ENCODE data around the gene CYLD. TPM values are rescaled to one million over a fixed set of nuclear protein-coding genes. Genes with fewer than 3 reads are reported as not detected.

CYLD gene
- total RNA-seq, 2 experiments from 2014 or later: 360 to 373 TPM

- Mint-ChIP-seq H3K36me3 (ENCODE audit: low read depth) (peaks cover 99% of the 10 kb centered on the region), H3K4me1 (ENCODE audit: low read depth) (peaks cover 24% of the 10 kb centered on the region), H3K9me3 (peaks cover 2% of the 10 kb centered on the region), H3K27ac (peak overlapping the region; percentile 17), H3K4me3 (no peak overlapping the region), H3K27me3 (no peaks in the 10 kb centered on the region)
- ChIA-PET CTCF (interaction anchor here (1.2 to 2.7 kb wide), 2 partner anchors 15 kb away, joined by 3 to 16 read pairs; no protein-coding TSS in a partner anchor), POLR2A (no interaction called here)
- ATAC-seq (ENCODE audit: poor library complexity) (no peak), DNase-seq (no peak)
- Histone ChIP-seq H3K27me3 (ENCODE audit: control insufficient read depth in 1 of 2, insufficient read depth in 2 of 2, low read length in 2 of 2) (no peaks in the 10 kb centered on the region), H3K9me3 (ENCODE audit: control insufficient read depth in 1 of 2, insufficient read depth in 1 of 2, low read length in 2 of 2) (no peaks in the 10 kb centered on the region), H3K27ac (ENCODE audit: low read depth in 1 of 2, low read length in 2 of 2) (no peak overlapping the region), H3K4me3 (ENCODE audit: low read length) (no peak overlapping the region), H3K36me3 (ENCODE audit: insufficient read depth, low read length) (peaks cover 97% of the 10 kb centered on the region), H3K4me1 (ENCODE audit: insufficient read depth, low read length) (no peaks in the 10 kb centered on the region)
- intact Hi-C loops (cut with DNase I, micrococcal nuclease): loop anchor here in 1 of 2 experiments (5.0 kb wide), 1 partner anchor 39 kb away; no protein-coding TSS in a partner anchor
- TF ChIP-seq CTCF (IDR thresholded peaks at IDR 0.05): no peak
Measured at GRCh38 chr16:50791522-50791921, 49.6 kb downstream of the CYLD start.

GRCh38 chr16:50796829-50797228, 54.9 kb downstream of the CYLD start:
- H3K27ac ChIP-seq (ENCODE audit: low read depth in 1 of 2, low read length in 2 of 2): no peak overlapping the region
- Mint-ChIP-seq H3K4me3 (no peak overlapping the region), H3K36me3 (ENCODE audit: low read depth) (peaks cover 90% of the 10 kb centered on the region), H3K27me3 (no peaks in the 10 kb centered on the region), H3K4me1 (ENCODE audit: low read depth) (peaks cover 20% of the 10 kb centered on the region), H3K9me3 (no peaks in the 10 kb centered on the region), H3K27ac (peak overlapping the region; percentile 57)
- intact Hi-C loops (cut with DNase I, micrococcal nuclease): no loop called here
- TF ChIP-seq CTCF (IDR thresholded peaks at IDR 0.05): no peak
- ChIA-PET POLR2A (no interaction called here), CTCF (interaction anchor here (1.3 to 4.2 kb wide), 3 partner anchors 10 to 16 kb away, joined by 5 to 33 read pairs (median 5); no protein-coding TSS in a partner anchor)
- peaks cover 83% of the 10 kb centered on the region for H3K36me3 ChIP-seq (ENCODE audit: insufficient read depth, low read length)
- no peaks in the 10 kb centered on the region for H3K9me3 ChIP-seq (ENCODE audit: control insufficient read depth in 1 of 2, insufficient read depth in 1 of 2, low read length in 2 of 2)
- H3K4me3 ChIP-seq (ENCODE audit: low read length): no peak overlapping the region
- no peaks in the 10 kb centered on the region for H3K27me3 ChIP-seq (ENCODE audit: control insufficient read depth in 1 of 2, insufficient read depth in 2 of 2, low read length in 2 of 2)
- no peak for DNase-seq
- ATAC-seq (ENCODE audit: poor library complexity): no peak
- no peaks in the 10 kb centered on the region for H3K4me1 ChIP-seq (ENCODE audit: insufficient read depth, low read length)

DNA sequence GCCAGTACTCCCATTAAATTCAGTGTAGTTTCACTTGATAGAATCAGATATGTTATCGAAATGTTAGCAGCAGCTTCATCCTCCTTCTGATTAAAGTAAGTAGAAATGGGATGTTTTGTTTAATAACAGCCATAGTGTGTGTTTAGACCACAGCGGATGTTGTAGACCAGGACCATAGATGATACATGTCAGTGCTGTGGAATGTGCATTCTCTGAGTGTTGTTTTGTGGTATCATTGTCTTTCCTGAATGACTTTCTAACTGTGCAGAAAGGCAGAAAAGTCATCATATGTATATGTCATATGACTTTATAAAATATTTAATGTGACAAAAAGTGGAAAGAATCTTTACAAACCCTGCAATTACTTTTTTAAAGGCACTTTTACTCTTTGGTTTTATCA, 55.6 kb downstream of the CYLD start:
- peaks cover 77% of the 10 kb centered on the region for H3K36me3 ChIP-seq (ENCODE audit: insufficient read depth, low read length)
- Mint-ChIP-seq H3K9me3 (no peaks in the 10 kb centered on the region), H3K27ac (peak overlapping the region; percentile 57), H3K27me3 (no peaks in the 10 kb centered on the region), H3K4me1 (ENCODE audit: low read depth) (peaks cover 20% of the 10 kb centered on the region), H3K4me3 (no peak overlapping the region), H3K36me3 (ENCODE audit: low read depth) (peaks cover 84% of the 10 kb centered on the region)
- H3K4me3 ChIP-seq (ENCODE audit: low read length): no peak overlapping the region
- no peak for TF ChIP-seq CTCF (IDR thresholded peaks at IDR 0.05)
- DNase-seq (no peak), ATAC-seq (ENCODE audit: poor library complexity) (no peak)
- H3K9me3 ChIP-seq (ENCODE audit: control insufficient read depth in 1 of 2, insufficient read depth in 1 of 2, low read length in 2 of 2): no peaks in the 10 kb centered on the region
- CTCF ChIA-PET: interaction anchor here (1.3 to 4.2 kb wide), 3 partner anchors 9 to 16 kb away, joined by 5 to 33 read pairs (median 5); no protein-coding TSS in a partner anchor
- intact Hi-C loops (cut with DNase I, micrococcal nuclease): no loop called here
- no peak overlapping the region for H3K27ac ChIP-seq (ENCODE audit: low read depth in 1 of 2, low read length in 2 of 2)
- H3K27me3 ChIP-seq (ENCODE audit: control insufficient read depth in 1 of 2, insufficient read depth in 2 of 2, low read length in 2 of 2): no peaks in the 10 kb centered on the region
- POLR2A ChIA-PET: no interaction called here
- H3K4me1 ChIP-seq (ENCODE audit: insufficient read depth, low read length): no peaks in the 10 kb centered on the region

Data from CD4-positive, alpha-beta T cell (primary cell).